GM19438 (cell line): ENCODE results near the gene CD34.

Experiments used
- ATAC-seq: cut with Tn5 transposase; IDR thresholded peaks from one replicate; pipeline ENCODE4 v1.9.1; 2021; ENCODE audit warnings: low read depth; ENCODE audit not compliant: unreplicated experiment

The CD34 gene

DNA sequence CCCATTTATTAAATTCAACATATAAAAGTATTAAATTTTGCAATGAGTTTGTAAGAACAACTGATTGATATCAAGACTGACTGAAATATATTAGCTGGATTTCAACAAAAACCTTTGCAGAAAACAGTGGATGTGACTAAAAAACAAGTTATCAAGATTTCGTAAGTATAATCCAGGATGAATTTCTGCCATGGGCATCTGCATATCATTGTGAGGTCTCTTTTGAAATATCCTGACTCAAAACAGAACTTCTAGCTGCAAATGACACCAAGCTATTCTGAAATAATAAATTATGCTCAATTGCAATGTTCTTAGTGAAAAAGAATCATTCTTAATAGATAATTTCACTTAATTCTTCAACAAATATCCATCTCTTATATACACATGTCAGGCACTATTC lies 52.6 kb downstream of the CD34 start:
- no peak for ATAC-seq

DNA sequence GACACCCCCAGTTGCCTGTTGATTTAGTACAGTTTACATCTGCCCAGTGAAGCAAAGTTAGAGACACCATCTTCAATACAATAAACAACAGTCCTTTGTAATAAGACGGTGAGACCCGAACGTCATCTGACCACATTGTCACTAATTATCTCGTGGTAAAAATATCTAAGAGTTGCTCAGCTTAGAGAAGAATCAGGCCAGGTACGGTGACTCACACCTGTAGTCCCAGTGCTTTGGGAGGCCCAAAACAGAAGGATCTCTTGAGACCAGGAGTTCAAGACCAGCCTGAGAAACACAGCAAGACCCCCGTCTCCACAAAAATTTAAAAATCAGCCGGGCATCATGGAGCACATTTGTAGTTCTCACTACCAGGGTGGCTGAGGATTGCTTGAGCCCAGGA lies 53.5 kb downstream of the CD34 start:
- no peak for ATAC-seq

DNA sequence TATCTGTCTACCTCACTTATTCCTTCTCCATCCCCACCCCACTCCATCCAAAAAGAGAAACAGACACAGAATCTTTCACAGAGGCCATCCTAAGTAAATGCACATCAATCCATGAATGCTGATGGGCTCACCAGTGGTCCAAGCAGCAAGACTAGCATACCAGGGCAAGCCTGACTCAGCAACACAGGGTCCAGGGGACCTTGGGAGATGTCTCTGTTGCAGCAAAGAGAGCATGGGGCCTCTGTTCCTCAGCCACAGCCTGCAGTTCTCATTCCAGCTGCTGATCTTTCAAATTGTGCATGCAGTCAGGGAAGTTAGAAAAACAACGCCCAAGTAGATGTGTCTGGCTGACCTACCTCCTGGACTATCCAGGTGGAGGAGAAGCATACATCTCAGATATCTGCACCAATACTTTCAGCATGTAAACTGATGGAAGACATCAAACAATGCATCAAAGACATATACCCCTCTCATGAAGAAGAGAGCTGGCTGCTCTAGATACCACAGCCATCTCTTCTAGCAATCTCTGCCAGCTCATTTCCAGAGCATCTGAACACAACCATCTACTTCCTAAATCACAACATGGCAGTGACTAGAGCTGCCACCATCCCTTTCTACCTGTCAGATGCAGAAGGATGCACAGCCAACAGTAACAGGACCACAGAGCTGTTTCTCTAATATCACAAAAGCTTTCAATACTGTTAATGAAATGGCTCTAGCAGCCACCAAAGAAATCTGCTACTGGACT lies 54.5 kb downstream of the CD34 start:
- ATAC-seq: no peak

DNA sequence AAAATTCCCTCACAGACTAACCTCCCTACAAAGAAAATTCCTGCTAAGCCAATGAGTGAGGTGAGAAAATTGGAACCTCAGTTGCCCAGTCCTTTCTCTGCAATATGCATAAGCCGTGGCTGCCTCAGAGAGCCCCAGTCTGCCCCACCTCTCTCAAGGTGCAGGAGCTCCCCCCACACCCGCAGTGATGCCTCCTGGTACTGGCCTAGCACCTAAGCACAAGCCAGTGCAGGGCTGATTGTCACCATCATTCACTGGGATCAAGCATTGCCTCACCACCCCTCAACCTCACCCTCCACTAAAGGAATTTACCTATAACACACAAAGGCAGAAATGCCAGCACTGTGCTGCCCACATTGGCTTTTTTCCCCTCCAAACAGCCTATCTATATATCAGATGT lies 56.9 kb downstream of the CD34 start:
- no peak for ATAC-seq

DNA sequence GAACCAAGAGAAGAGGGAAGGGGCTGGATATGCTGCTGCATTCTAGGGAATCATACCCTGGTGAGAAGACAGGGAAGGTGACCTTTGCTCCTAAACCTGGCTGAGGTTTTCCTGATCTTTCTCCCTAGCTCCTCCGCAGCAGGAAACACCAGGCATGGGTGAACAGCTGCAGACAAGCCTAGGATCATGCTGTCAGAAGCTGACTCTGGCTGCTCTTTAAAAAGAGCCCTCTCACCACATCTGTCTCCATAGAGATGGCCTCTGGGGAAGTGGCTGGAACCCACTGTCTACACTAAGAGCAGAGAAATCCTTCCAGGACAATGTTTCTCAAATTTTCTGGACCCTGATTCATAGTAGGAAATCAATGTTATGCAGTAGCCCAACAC lies 57.6 kb downstream of the CD34 start:
- ATAC-seq: no peak

DNA sequence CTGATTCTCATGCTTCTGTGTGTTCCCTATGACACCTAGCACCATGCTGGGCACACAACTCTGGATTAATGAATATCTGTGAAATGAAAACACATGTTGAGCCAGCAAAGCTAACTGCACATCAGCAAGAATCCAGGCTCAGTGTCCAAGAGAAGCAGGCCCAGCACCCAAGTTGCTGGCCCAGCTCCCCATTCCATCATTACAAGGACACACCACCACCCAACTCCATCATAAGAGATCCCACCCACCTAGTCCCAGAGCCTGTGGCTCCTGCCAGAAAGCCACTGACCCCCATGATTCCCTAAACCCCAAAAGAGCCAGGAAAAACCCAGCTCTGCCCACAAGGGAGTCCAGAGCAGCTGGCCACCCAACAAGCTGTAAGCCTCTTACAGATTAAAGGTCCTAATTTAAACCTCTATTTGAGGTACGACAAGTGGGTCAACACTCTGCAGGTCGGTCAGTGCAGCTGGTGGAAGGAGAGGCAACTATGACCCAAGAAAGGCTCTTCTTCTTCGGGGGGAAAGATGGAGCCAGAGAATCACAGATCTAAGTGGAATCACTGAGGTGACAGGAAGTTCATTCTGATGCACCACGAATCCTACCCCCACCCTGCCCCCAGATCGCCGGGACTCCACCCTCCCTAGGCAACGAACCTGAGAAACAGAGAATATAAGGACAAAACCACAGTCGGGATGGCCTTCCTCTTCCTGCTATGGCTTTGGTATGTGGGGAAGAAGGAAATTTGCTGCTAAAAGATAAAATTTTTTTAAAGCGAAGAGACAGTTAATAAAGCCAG lies 58.2 kb downstream of the CD34 start:
- ATAC-seq: no peak

DNA sequence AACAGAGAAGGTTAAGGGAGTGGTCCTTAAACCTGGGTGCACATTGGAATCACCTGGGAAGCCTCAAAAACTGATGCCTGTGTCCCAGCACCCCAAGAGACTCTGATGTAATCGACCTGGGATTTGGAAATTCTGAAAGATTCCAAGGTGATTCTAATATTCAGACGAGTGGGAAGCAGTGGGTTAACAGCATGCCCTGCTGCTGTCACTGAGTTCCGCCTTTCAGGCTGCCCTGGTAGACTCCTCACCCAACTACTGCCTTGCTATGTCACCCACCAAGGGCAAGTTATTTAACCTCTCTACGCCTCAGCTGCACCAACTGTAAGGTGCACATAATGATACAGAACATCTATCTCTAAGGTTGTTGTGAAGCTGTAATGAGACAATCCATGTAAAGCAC lies 59.2 kb downstream of the CD34 start:
- no peak for ATAC-seq

DNA sequence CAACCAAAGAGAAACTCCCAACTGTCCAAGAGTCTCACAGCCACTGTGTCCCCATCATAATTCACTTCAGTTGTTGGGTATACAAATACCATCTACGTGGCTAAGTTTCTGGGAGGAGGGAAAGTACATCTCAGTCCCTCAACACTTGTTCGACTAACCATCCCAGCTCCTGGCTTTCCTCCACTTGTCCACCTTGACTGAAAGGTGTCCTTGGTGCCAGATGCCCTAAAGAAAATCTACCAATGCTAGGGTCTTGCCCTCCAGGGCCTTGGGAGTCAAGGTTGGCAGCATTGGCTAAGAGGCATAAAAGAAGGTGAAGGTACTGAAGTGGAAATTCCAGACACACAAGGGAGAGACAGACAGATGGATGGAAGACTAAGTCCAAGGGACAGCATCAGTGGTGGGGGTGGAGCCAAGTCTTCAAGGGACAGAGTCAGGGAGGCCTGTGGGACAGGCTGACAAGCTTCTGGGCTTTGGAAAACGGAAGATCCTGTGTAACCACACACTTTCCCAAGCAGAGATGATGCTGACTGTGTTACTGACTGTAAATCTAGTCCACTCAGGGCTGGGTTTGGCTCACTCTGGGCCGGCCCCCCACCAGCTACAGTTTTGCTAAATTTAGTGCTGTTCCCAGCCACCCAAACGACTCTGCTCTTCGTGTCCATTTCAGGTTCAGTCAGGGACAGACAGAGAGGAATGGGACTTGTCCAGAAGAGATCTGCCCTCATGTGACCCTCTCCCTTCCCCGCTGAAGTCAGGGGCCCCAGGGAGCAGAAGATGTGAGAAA lies 60.1 kb downstream of the CD34 start:
- no peak for ATAC-seq

DNA sequence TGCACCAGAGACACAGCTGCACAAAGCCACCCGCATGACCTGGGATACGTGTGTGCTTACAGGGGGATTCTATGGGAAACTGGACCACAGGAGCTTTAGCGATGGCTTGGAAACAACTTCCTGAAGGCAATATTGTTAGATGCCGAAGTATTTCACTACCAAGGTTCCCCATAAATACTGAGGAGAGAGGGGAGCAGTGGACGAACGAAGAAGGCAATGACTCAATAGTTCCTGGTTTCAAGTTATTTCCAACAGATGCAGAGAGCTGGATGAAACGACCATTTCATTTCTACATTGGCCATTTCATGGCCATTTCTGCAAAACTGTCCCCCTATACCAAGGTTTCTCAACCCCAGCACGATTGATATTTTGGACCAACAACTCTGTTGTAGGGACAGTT lies 61.3 kb downstream of the CD34 start:
- no peak for ATAC-seq

DNA sequence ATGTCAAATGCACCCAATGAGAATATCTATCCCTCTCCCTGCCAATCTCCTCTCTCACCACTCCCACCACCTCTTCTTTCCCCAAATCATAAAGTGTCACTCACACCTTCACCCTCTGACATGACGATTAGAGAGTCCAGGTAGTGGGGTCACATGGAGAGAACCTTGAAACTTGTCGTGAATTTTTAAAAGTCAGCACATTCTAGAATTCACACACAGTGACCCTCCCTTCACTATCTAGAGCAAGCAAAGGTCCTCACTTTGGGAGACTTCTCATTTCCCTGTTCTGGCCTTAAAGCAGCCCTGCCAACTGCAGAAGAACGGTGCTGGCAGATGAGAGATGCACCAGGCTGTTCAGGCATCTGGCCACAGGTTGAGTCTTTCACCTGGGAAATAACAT lies 61.9 kb downstream of the CD34 start:
- no peak for ATAC-seq

DNA sequence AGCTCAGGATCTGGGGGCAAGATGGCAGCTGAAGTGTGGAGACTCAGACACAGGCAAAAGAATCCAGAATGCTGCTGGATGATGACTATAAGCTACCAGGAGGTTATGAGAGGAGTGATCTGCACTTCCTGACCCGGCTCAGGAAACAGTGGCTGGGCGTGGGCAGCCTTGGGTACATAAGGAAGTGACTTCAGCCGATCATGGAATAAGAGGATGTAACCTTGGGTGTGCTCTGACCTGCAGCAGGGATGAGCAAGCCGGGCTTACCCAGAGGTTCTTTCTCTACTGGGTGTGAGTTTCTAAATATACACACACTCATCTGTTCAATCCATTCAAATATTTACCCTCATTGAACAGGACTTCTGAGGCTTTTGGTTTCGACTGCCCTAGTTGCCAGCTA lies 62.7 kb downstream of the CD34 start:
- ATAC-seq: no peak

DNA sequence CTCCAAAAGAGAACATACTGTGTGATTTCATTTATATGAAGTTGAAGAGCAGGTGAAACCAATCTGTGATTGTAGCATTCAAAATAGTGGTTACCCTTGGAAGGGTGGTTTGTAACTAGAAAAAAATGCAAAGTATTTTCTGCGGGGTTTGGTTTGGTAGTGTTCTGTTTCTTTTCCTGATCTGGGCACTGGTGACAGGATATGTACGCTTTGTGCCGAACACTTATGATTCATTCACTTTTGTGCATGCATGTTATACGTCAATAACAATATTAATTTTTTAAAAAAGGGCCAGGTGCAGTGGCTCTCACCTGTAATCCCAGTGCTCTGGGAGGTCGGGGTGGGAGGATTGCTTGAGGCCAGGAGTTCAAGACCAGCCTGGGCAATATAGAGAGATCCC lies 63.8 kb downstream of the CD34 start:
- no peak for ATAC-seq

DNA sequence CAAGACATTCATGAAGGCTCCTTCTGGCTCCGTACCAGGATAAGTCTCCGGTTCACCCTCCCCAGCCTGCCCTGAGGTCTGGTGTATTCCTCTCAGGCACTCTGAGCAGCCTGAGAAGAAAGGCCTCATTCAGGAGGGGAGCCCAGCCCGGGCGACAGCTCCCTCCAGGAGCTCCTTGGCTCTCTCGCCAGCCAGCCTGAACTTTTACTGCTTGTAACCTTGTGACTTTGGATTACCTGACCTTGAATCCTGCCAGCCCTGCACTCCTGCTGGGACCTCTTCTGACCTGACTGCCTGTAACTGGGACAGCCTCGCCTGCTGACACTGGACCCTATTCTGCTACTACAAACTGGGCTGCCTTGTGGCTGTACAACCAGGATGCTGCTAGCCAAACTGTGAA lies 65.8 kb downstream of the CD34 start:
- ATAC-seq: no peak

DNA sequence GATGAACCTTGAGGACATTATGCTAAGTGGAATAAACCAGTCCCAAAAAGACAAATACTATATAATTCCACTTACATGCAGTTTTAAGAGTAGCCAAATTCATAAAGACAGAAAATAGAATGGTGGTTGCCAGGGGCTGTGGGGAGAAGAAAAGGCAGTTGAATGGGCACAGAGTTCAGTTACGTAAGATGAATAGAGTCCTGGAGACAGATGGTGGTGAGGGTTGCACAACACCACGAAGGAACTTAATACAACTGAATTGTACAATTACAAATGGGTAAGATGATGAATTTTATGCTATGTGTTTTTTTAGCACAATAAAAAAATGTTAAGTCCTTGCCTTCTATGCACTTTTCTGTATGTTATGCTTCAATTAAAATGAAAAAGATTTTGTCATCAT lies 66.6 kb downstream of the CD34 start:
- ATAC-seq: no peak

DNA sequence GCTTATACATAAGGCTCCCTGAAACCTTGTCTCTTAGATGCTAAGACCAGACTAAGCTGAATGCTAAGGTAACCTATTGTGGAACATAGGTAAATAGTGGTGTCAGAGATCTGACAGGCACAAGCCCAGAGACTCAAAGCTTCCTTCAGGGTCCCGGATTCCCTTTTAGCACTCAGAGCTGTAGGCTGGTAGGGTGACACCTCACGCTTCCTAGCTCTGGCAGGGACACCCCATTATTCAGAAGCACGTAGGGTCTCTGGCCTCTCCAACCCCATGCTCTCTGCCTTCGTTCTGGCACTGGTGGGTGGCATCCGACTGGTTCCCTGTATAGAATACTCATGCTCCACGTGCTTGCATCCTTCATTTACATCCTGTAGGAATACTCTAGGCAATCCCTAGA lies 68.4 kb downstream of the CD34 start:
- no peak for ATAC-seq

DNA sequence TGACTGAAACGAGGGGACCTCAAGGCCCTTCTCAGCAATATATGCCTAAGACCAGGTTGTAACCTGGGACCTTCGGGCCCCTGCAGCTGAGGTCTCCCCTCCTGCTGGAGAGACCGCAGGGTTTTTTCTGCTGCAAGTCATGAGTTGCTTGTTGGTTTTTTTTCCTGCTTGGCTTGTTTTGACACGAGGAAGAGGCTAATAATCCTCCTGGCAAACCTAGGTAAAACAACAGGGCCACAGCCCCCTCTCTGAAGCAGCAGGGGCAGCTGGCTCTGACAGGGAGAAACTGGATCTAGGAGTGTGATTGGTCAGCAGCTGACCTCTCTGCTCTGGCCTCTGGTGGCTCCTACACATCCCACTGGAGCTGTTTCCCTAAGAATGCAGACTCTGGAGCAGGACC lies 69.0 kb downstream of the CD34 start:
- no peak for ATAC-seq

DNA sequence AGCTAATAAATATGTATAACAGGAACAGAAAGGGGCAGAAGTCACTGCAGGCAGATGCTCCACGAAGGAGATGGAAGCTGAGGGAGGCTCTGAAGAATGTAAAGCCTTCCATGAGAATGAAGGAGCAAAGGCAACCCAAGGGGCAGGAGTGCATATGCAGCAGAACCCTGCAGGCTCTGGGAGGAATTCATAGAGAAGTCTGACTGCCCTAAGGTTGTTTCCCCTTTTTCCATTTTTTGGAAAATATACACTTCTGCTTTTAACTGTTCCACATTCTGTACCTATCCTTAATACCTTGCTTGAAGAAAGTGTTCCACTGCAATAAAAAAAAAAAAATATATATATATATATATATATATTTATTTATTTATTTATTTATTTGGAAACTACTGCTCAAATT lies 69.6 kb downstream of the CD34 start:
- ATAC-seq: no peak

DNA sequence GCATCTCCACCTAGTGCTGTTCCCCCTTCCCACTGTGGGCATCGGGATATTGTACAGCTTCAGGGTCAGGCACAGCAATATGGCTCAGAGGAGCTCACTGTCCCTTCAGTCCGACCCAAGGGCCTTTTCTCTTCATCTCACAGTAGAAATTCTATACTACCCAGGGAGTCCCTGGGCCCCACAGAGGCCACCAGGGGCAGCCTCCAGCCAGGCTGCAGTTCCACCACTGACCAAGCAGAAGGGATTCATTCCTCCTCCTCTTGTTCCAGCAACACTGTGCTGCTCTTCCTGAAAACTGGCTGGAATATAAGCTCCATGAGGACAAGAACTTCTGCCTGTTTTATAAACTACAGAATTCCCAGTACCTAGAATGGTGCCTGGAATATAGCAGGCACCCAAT lies 70.5 kb downstream of the CD34 start:
- no peak for ATAC-seq

DNA sequence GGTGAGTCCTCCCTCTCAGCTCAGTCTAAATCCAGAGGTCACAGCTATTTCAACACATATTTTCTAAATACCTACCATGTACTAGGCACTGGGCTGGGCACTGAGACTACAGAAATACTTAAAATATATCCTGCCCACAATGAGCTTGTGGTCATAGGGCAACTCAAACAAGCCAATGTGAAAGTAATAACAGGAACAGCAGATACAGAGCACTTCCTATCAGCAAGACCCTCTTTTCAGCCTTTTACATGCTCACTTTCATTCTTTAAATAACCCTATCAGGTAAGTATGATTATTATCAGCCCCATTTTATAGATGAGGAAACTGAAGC lies 71.9 kb downstream of the CD34 start:
- ATAC-seq: no peak

DNA sequence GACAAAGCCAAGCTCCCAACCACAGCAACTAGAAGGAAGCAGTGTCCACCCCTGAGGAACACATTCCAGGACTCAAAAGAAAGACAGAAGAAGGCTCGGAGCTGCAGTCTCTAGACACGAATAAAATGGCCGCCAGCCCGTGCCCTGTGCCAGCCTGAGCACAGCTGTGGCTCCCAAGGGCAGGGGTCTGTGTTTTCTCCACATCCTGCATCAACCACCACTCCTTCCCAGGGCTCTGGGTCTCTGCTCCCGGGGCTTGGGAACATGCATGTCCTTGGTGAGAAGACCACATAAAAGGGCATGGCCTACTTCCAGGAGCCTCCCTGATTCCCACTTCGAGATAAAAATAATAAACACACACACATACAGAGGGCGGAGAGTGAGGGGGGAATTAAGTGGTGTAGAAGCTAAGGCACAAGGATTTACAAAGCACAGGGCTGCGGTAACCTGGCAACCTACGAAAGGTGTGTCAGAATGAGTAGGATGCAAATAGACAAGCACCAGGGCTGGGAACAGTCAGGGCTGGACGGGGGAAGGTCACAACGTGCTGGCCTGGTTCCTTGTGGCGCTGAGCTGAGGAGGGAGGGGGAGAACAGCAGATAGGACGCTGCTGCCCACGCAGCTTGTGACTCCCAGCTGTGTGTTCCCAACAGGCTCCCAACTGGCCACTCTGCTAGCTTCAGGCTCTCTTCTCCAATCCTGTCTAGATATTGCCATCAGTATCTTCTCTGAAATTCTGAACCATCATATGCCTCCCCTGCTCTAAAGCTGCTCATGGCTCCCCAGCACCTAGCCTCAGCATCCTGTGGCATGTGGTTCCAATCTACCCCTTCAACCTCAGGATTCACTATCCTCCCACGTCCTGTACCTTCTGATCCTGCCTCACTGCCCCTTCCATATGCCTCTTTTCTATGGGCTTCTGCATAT lies 72.5 kb downstream of the CD34 start:
- ATAC-seq: no peak

DNA sequence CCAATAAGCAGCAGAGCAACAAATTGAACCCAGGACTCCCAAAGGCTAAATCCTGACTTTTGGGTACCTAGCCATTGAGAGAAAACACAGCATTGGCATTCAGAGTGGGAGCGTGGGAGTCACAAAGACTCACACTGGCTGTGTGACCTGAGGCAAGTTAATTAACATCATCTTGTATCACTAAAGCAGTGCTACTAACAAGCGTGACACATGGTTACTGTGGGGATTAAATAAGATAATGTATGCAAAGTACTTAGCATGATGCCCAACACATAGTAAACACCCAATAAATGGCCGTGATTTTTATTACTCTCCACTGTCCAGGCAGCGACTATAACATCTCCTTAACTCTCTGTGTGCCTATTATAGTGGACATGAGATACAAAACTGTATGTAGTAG lies 73.3 kb downstream of the CD34 start:
- no peak for ATAC-seq
